Activated T-helper 1 cell treated with anti-CD3 and anti-CD28 coated beads, Interleukin-12 subunit alpha, Interleukin-12 subunit beta, Interleukin-2, Interleukin-4 antibody, amounts not matched to agents 30 ng/mL and 10 ng/mL and 1 ng/mL, durations not matched to agents 14 hours and 24 hours and 36 hours (primary cell): Measurements from ENCODE around the gene PALD1. TPM values are rescaled to one million over a fixed set of nuclear protein-coding genes. Genes with fewer than 3 reads are reported as not detected.

Source experiments
- DNase-seq: peaks from one replicate; pipeline ENCODE4 v3.0.0; 2021; ENCODE audit warnings: low spot score
- H3K27ac Mint-ChIP-seq: one replicate; pipeline ENCODE4 v1.8.0; 2021; ENCODE audit warnings: mild to moderate bottlenecking, mixed read lengths
- H3K27me3 Mint-ChIP-seq: one replicate; pipeline ENCODE4 v1.8.0; 2022; ENCODE audit warnings: mild to moderate bottlenecking, moderate library complexity, mixed read lengths; ENCODE audit not compliant: insufficient read depth
- H3K36me3 Mint-ChIP-seq: one replicate; pipeline ENCODE4 v1.8.0; 2021; ENCODE audit warnings: low read depth, mixed read lengths
- H3K4me1 Mint-ChIP-seq: one replicate; pipeline ENCODE4 v1.8.0; 2021; ENCODE audit warnings: low read depth, mixed read lengths
- H3K4me3 Mint-ChIP-seq: one replicate; pipeline ENCODE4 v1.8.0; 2021; ENCODE audit warnings: mild to moderate bottlenecking, moderate library complexity, mixed read lengths
- H3K9me3 Mint-ChIP-seq: one replicate; pipeline ENCODE4 v1.8.0; 2021; ENCODE audit warnings: mixed read lengths
- intact Hi-C: fragments of 100-400 bp; cut with micrococcal nuclease; formaldehyde crosslinking; loops from one replicate; pipeline ENCODE4 v1.15.1; 2024
- total RNA-seq: library from RNA; stranded (reverse); gene quantifications from 2 replicates; pipeline ENCODE4 v1.2.3, GENCODE V29; 2022

Gene PALD1
- total RNA-seq, 1 donor from 2014 or later: 0.88 TPM

DNA sequence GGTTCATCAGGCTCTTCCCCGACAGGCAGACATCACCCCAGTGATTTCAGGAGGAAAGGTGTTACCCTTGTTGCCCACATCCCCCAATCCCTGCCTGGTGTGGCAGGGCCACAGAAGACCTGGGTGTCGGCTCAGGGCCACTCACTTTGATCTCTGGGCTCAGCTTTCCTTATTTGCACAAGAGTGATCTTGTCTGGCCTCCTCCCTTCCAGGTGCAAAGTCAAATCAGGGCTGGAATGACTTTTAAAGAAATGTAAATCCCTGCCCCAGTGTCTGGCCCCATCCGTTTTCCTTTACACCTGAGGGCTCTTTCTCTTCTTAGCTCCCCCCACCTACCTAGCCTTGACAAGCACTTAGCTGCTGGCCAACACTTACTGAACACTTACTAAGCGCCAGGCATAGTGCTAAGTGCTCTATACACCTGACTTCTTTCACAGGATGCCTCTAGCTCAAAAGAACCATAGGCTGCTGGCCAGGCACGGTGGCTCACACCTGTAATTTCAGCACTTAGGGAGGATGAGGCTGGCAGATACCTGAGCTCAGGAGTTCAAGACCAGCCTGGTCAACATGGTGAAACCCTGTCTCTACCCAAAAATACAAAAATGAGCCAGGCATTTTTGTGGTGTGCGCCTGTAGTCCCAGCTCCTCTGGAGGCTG is 36.1 kb upstream of the PALD1 start:
- Mint-ChIP-seq H3K27me3 (peaks cover 49% of the 10 kb centered on the region), H3K4me3 (no peak overlapping the region), H3K9me3 (no peaks in the 10 kb centered on the region), H3K36me3 (no peaks in the 10 kb centered on the region), H3K27ac (no peak overlapping the region), H3K4me1 (peaks cover 7% of the 10 kb centered on the region)
- intact Hi-C loops: no loop called here
- no peak for DNase-seq

DNA sequence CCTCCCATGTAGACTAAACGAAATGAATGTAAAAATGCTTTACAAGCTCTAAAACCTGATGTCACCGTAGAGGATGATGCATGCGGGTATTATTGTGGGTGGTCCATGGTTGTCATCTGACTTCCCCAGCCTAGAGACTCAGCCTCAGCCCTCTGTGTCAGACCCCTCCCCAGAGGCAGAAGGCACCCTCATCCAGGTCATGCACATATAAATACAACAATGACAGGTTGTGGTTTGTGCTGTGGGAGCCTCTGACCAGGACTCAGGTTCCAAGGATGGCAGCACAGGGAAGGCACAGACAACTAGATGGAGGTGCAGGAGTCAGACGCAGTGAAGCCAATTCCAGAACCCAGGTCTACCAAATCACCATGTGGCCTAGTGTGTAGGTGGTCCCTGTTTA is 33.8 kb upstream of the PALD1 start:
- H3K9me3 Mint-ChIP-seq: no peaks in the 10 kb centered on the region
- no peaks in the 10 kb centered on the region for H3K36me3 Mint-ChIP-seq
- intact Hi-C loops: no loop called here
- H3K27me3 Mint-ChIP-seq: peaks cover 37% of the 10 kb centered on the region
- H3K27ac Mint-ChIP-seq: no peak overlapping the region
- H3K4me1 Mint-ChIP-seq: peaks cover 7% of the 10 kb centered on the region
- no peak for DNase-seq
- no peak overlapping the region for H3K4me3 Mint-ChIP-seq

DNA sequence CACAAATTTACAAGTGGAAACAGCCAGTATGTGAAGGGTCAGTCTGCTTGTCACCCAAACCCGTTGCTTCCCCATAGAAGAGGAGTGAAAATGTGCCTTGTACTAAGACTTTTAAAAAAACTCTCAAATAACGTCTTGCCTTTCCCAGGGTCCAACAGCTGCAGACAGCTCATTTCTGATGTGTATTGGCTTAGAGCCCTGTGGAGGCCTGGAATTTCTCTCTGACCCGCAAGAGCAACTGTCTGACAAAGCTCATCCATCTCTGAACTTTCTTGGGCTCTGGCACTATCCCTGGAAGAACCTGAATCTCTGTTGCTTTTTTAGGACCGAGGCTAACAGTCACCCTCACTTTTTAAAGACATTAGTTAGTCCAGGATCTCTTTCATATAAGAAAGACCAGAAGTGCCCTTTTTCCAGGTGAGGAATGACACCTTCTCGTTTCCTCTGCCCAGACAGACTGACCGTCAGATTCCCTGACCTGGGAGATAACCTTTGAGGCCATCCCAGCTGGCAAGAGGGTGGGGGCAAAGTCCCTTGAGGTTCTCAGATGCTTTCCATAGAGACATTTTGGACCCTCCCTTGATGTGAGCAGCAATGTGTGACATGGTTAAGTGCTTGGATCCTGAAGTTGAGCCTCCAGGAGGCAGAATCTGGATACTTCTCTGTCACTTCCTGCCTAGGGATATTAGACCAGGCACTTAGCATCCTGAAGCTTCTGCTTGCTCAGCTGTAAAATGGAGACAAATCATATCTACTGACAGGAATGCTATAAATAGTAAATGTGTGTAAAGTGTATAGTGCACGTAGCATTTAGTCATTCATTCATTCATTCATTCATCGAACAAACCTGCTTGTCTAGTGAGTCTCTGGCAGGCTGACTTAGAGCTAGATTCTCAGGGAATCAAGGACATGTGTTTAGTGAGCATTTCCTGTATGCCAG is 32.6 kb upstream of the PALD1 start:
- Mint-ChIP-seq H3K27me3 (peaks cover 30% of the 10 kb centered on the region), H3K36me3 (no peaks in the 10 kb centered on the region), H3K27ac (no peak overlapping the region), H3K4me3 (no peak overlapping the region), H3K4me1 (peaks cover 1% of the 10 kb centered on the region), H3K9me3 (no peaks in the 10 kb centered on the region)
- intact Hi-C loops: no loop called here
- no peak for DNase-seq

GRCh38 chr10:70448236-70448635 is 30.3 kb upstream of the PALD1 start:
- no peaks in the 10 kb centered on the region for H3K36me3 Mint-ChIP-seq
- H3K27ac Mint-ChIP-seq: no peak overlapping the region
- intact Hi-C loops: no loop called here
- H3K4me3 Mint-ChIP-seq: no peak overlapping the region
- H3K4me1 Mint-ChIP-seq: no peaks in the 10 kb centered on the region
- DNase-seq: no peak
- H3K27me3 Mint-ChIP-seq: peaks cover 16% of the 10 kb centered on the region
- H3K9me3 Mint-ChIP-seq: no peaks in the 10 kb centered on the region

DNA sequence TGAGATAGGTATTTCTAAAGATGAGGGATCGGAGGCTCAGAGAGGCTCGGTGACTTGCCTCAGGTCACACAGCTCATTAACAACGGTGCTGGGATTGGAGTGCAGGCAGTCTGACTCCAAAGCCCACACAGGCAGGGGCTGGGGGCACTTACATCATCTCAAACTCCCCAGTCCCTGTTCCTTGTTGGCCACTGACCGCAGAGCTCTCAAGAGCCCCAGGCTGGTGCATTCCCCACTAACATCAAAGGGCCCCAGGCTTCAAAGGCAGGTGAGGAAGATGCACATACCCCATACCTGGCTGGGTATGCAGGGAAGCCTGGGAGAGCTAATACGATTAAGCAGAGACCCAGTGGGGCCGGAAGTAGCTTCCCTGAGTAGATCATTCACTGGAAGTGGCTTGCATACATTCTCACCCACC is 23.3 kb upstream of the PALD1 start:
- Mint-ChIP-seq H3K4me3 (no peak overlapping the region), H3K9me3 (no peaks in the 10 kb centered on the region), H3K27me3 (peaks cover 51% of the 10 kb centered on the region), H3K27ac (no peak overlapping the region), H3K36me3 (no peaks in the 10 kb centered on the region), H3K4me1 (no peaks in the 10 kb centered on the region)
- intact Hi-C loops: no loop called here
- no peak for DNase-seq

- H3K27ac Mint-ChIP-seq: no peak overlapping the region
- no peak overlapping the region for H3K4me3 Mint-ChIP-seq
- H3K4me1 Mint-ChIP-seq: no peaks in the 10 kb centered on the region
- no peaks in the 10 kb centered on the region for H3K9me3 Mint-ChIP-seq
- DNase-seq: no peak
- H3K36me3 Mint-ChIP-seq: no peaks in the 10 kb centered on the region
- intact Hi-C loops: no loop called here
- peaks cover 56% of the 10 kb centered on the region for H3K27me3 Mint-ChIP-seq
Measured at GRCh38 chr10:70456164-70456563, 22.4 kb upstream of the PALD1 start.

DNA sequence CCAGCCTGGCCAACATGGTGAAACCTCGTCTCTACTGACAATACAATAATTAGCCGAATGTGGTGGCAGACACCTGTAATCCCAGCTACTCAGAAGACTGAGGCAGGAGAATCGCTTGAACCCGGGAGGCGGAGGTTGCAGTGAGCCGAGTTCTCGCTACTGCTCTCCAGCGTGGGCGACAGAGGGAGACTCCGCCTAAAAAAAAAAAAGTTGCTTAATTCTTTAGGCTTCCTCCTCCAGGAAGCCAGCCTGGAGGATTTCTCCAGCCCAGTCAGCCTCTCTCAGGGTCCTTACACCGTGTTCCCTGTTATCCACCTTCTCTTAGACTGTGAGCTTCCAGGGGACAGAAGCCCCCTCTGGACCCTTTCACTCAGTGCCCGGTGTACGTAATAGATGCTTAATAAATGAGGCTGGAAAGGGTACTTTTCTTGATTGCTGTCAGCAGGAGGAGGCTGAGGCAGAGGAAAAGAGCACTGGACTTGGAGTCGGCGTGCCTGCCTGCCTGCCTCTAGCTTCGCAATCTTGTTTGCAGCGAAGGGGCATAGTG is 20.7 kb upstream of the PALD1 start:
- DNase-seq: no peak
- Mint-ChIP-seq H3K4me1 (no peaks in the 10 kb centered on the region), H3K9me3 (no peaks in the 10 kb centered on the region), H3K4me3 (no peak overlapping the region), H3K27me3 (peaks cover 58% of the 10 kb centered on the region), H3K36me3 (no peaks in the 10 kb centered on the region), H3K27ac (no peak overlapping the region)
- intact Hi-C loops: no loop called here

- DNase-seq: no peak
- Mint-ChIP-seq H3K27ac (no peak overlapping the region), H3K4me3 (no peak overlapping the region), H3K27me3 (peaks cover 54% of the 10 kb centered on the region), H3K4me1 (no peaks in the 10 kb centered on the region), H3K36me3 (no peaks in the 10 kb centered on the region), H3K9me3 (no peaks in the 10 kb centered on the region)
- intact Hi-C loops: no loop called here
Measured at GRCh38 chr10:70458329-70459060, 20.1 kb upstream of the PALD1 start.

DNA sequence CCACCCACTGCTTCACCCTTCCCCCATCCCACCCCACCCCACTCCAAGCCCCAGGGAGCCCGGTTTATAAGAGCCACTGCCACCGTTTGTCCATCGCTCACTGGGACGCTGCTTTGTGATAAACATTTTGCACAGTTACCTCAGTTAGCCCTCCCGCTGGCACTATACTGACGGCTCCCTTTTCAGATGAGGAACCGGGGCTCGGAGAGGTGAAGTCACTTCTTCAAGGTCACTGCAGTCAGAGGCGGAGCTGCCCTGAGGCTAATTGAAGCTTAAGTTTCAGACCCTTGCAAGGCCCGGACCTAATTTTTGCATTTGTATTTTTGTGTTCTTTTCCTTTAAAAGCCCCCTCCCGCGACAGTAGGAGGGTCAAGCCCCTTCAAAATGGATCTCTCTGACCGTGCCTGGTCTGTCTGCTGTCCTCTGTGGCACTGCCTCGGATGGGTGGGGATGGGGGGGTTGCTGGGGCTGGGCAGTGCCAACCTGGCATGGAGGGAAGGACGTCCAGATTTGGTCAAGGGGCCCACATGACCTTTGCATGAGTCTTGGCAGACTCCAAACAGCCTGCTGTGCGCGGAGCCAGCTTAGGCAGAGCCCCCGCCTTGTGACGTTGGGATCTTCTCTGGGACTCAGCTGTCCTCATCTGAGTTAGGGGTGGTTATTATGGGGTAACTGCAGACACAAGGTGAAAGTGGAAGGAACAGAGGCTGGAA is 19.4 kb upstream of the PALD1 start:
- H3K27ac Mint-ChIP-seq: no peak overlapping the region
- intact Hi-C loops: no loop called here
- DNase-seq: no peak
- H3K4me1 Mint-ChIP-seq: no peaks in the 10 kb centered on the region
- no peaks in the 10 kb centered on the region for H3K9me3 Mint-ChIP-seq
- H3K27me3 Mint-ChIP-seq: peaks cover 52% of the 10 kb centered on the region
- no peaks in the 10 kb centered on the region for H3K36me3 Mint-ChIP-seq
- H3K4me3 Mint-ChIP-seq: no peak overlapping the region

- Mint-ChIP-seq H3K4me1 (no peaks in the 10 kb centered on the region), H3K27ac (no peak overlapping the region), H3K36me3 (no peaks in the 10 kb centered on the region), H3K9me3 (no peaks in the 10 kb centered on the region), H3K27me3 (peaks cover 52% of the 10 kb centered on the region), H3K4me3 (no peak overlapping the region)
- DNase-seq: no peak
- intact Hi-C loops: loop anchor here (5.0 kb wide), 1 partner anchor 417 kb away; no protein-coding TSS in a partner anchor
Measured at GRCh38 chr10:70459774-70460490, 18.6 kb upstream of the PALD1 start.

GRCh38 chr10:70461397-70462348 is 16.9 kb upstream of the PALD1 start:
- no peak overlapping the region for H3K27ac Mint-ChIP-seq
- intact Hi-C loops: loop anchor here (1.0 to 5.0 kb wide), 3 partner anchors 79 to 416 kb away; no protein-coding TSS in a partner anchor
- H3K4me3 Mint-ChIP-seq: no peak overlapping the region
- DNase-seq: peak; percentile 21
- H3K9me3 Mint-ChIP-seq: no peaks in the 10 kb centered on the region
- peaks cover 50% of the 10 kb centered on the region for H3K27me3 Mint-ChIP-seq
- no peaks in the 10 kb centered on the region for H3K36me3 Mint-ChIP-seq
- no peaks in the 10 kb centered on the region for H3K4me1 Mint-ChIP-seq
